Brain microvascular endothelial cell (primary cell): ENCODE measurements around the gene ANTXR1.

Experiments
- DNase-seq: peaks from one replicate; pipeline ENCODE4 v3.0.0-alpha.2; 2020
- H3K27ac ChIP-seq: fragments of 250-450 bp; sonication (Bioruptor Pico); 2 replicates; pipeline ENCODE4 v1.5.1; 2020; ENCODE audit warnings: mild to moderate bottlenecking, moderate library complexity
- H3K27me3 ChIP-seq: fragments of 250-450 bp; sonication (Bioruptor Pico); replicated peaks from 2 replicates; pipeline ENCODE4 v1.5.1; 2020; ENCODE audit warnings: mild to moderate bottlenecking
- H3K36me3 ChIP-seq: fragments of 250-450 bp; sonication (Bioruptor Pico); replicated peaks from 2 replicates; pipeline ENCODE4 v1.5.1; 2020; ENCODE audit warnings: mild to moderate bottlenecking
- H3K4me3 ChIP-seq: 2 replicates; pipeline ENCODE4 v1.5.1; 2011; ENCODE audit warnings: low read depth, mild to moderate bottlenecking, control low read depth, low read length, moderate library complexity
- in situ Hi-C: cut with HindIII; loops from 2 replicates; pipeline ENCODE4 v1.10.0; 2017; ENCODE audit warnings: low sequenced_read_pairs, low pct_ligation_motif_present
- TF ChIP-seq, protein P1 (sequence below): IDR thresholded peaks from 2 replicates; pipeline ENCODE4 v1.5.1; 2011; ENCODE audit warnings: low read depth, mild to moderate bottlenecking, moderate library complexity, low read length, control low read depth, inconsistent platforms; ENCODE audit errors: missing control alignments

The ANTXR1 gene

GRCh38 chr2:69053416-69053965 lies 40.5 kb downstream of the ANTXR1 start:
- in situ Hi-C loops: no loop called here

DNA sequence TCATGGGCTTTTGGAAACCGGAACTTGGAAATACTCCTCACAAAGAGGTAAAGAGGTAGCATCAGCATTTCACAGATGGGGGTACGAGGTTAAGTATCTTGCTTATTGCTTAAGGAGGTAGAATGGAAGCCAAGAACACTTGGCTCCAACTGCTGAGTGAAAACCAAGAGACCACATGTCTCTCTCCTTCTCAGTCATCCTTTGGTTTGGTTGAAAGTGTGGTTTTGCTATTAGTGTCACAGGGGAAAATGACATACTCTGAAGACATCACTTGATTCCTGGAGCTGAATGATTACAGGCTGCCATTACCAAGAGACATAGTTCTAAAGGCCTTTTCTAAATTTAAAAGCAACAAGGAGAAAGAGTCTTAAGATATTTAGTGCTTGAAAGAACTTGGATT lies 41.5 kb downstream of the ANTXR1 start:
- DNase-seq: no peak
- H3K36me3 ChIP-seq: no peaks in the 10 kb centered on the region
- H3K4me3 ChIP-seq: no peak overlapping the region
- TF ChIP-seq, protein P1, sequence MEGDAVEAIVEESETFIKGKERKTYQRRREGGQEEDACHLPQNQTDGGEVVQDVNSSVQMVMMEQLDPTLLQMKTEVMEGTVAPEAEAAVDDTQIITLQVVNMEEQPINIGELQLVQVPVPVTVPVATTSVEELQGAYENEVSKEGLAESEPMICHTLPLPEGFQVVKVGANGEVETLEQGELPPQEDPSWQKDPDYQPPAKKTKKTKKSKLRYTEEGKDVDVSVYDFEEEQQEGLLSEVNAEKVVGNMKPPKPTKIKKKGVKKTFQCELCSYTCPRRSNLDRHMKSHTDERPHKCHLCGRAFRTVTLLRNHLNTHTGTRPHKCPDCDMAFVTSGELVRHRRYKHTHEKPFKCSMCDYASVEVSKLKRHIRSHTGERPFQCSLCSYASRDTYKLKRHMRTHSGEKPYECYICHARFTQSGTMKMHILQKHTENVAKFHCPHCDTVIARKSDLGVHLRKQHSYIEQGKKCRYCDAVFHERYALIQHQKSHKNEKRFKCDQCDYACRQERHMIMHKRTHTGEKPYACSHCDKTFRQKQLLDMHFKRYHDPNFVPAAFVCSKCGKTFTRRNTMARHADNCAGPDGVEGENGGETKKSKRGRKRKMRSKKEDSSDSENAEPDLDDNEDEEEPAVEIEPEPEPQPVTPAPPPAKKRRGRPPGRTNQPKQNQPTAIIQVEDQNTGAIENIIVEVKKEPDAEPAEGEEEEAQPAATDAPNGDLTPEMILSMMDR: no peak
- H3K27ac ChIP-seq: no peak overlapping the region
- in situ Hi-C loops: no loop called here
- H3K27me3 ChIP-seq: no peaks in the 10 kb centered on the region

More at GRCh38 chr2:69053416-69053965, 40.5 kb downstream of the ANTXR1 start:
- no peaks in the 10 kb centered on the region for H3K36me3 ChIP-seq
- DNase-seq: no peak
- no peak overlapping the region for H3K27ac ChIP-seq
- H3K27me3 ChIP-seq: no peaks in the 10 kb centered on the region
- H3K4me3 ChIP-seq: no peak overlapping the region
- TF ChIP-seq, protein P1: no peak

DNA sequence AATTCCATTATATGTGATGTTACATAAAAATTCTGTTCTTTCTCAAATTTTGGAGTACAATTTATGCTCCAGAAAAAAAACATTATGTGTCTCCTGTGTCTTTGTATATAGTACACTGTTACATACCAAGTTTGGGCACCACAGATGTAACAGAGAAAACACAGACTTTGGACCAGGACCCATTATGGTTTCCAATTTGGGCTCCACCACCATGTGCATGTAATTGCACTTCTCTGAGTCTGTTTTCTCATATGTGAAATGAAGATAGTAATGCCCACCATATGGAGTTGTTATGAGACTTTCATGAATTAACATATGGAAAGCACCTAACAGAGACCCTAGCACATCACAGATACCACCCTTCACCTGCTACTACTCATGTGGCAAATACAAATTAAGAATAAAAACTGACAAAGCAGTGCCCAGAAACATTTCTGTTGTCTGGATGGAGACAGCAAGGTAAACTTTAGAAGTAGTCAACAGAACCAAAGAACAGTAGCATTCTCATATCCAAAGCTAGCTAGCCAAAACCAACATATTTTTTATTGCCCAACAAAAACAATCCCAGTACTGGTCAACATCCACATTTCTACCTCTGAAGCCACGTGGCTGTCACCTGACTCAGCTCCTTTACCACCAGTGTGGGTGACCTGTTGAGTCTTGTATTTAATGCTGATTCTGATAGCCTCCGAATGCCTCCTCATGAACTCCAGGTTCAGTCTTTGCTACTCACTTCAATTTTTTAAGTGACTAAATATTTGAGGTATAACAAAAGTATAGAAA lies 42.9 kb downstream of the ANTXR1 start:
- Histone ChIP-seq H3K27ac (no peak overlapping the region), H3K36me3 (no peaks in the 10 kb centered on the region), H3K27me3 (no peaks in the 10 kb centered on the region), H3K4me3 (no peak overlapping the region)
- in situ Hi-C loops: no loop called here
- no peak for DNase-seq
- TF ChIP-seq, protein P1: no peak

DNA sequence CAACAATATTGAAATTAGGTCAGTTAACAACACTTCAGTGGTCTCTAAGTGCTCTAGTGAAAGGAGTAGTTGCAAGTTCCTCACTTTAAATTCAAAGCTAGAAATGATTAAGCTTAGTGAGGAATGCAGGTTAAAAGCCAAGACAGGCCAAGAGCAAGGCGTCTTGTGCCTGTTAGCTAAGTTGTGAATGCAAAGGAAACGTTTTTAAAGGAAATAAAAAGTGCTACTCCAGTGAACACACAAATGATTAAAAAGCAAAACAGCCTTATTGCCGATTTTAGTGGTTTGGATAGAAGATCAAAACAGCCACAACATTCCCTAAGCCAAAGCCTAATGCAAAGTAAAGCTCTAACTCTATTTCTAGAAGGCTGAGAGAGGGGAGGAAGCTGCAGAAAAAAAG lies 44.7 kb downstream of the ANTXR1 start:
- Histone ChIP-seq H3K27me3 (no peaks in the 10 kb centered on the region), H3K36me3 (no peaks in the 10 kb centered on the region), H3K27ac (no peak overlapping the region), H3K4me3 (no peak overlapping the region)
- TF ChIP-seq, protein P1: no peak
- in situ Hi-C loops: no loop called here
- no peak for DNase-seq

GRCh38 chr2:69059731-69060290 lies 46.8 kb downstream of the ANTXR1 start:
- in situ Hi-C loops: no loop called here
- no peak for DNase-seq
- H3K27me3 ChIP-seq: no peaks in the 10 kb centered on the region
- no peaks in the 10 kb centered on the region for H3K36me3 ChIP-seq
- H3K4me3 ChIP-seq: no peak overlapping the region
- TF ChIP-seq, protein P1: no peak
- H3K27ac ChIP-seq: no peak overlapping the region
